Vagina (tissue), 2 donors: ENCODE results near the gene TPST2. TPM values are rescaled to one million over a fixed set of nuclear protein-coding genes. Genes with fewer than 3 reads are reported as not detected.

Source experiments
- DNase-seq, 2 donors: peaks; one replicate each; pipeline ENCODE4 v3.0.0-alpha.2; 2017; ENCODE audit errors: extremely low spot score in 2 of 2
- H3K27ac ChIP-seq: fragments of 200-600 bp; sonication (generic); one replicate; pipeline ENCODE4 v1.5.1; 2019
- H3K27me3 ChIP-seq: fragments of 200-600 bp; sonication (generic); one replicate; pipeline ENCODE4 v1.5.1; 2019
- H3K36me3 ChIP-seq, 2 donors: fragments of 200-600 bp; sonication (generic); one replicate each; pipeline ENCODE4 v1.5.1; 2017 to 2019
- H3K4me1 ChIP-seq: fragments of 200-600 bp; sonication (generic); one replicate; pipeline ENCODE4 v1.5.1; 2019
- H3K4me3 ChIP-seq, 2 donors: fragments of 200-600 bp; sonication (generic); 1 replicate in 1 of 2; 2 replicates in 1 of 2; pipeline ENCODE4 v1.5.1; 2016 to 2019
- H3K9me3 ChIP-seq: fragments of 200-600 bp; sonication (generic); one replicate; pipeline ENCODE4 v1.5.1; 2019
- POLR2A ChIP-seq, 2 donors: fragments of 450-650 bp; IDR thresholded peaks; one replicate each; pipeline ENCODE4 v1.6.1; 2017; ENCODE audit warnings: antibody characterized with exemption in 2 of 2, mild to moderate bottlenecking in 2 of 2, moderate library complexity in 2 of 2
- POLR2AphosphoS5 ChIP-seq, 2 donors: sonication (generic); formaldehyde crosslinking; IDR thresholded peaks; one replicate each; pipeline ENCODE4 v1.9.0; 2017; ENCODE audit warnings: antibody characterized with exemption in 2 of 2, mild to moderate bottlenecking in 2 of 2, low read depth in 1 of 2; ENCODE audit not compliant: insufficient read depth in 1 of 2
- intact Hi-C: fragments of 100-400 bp; cut with DNase I; formaldehyde crosslinking; loops from one replicate; pipeline ENCODE4 v1.15.1; 2023
- total RNA-seq: library from RNA; depleted of rRNA; stranded (reverse); fragments of >200 nt; gene quantifications from one replicate; pipeline ENCODE4 v1.2.3, GENCODE V29; 2016
- TF ChIP-seq, protein P1 (sequence below), 3 experiments: fragments of 450-650 bp in 2 of 3; fragments of 200-600 bp in 1 of 3; sonication (generic) in 1 of 3; IDR thresholded peaks; one replicate each; pipeline ENCODE4 v1.5.1; 2017 to 2019; ENCODE audit warnings: antibody characterized with exemption in 3 of 3, mild to moderate bottlenecking in 2 of 3, moderate library complexity in 2 of 3

Gene TPST2
- total RNA-seq, 1 donor from 2014 or later = 96.3 TPM

DNA sequence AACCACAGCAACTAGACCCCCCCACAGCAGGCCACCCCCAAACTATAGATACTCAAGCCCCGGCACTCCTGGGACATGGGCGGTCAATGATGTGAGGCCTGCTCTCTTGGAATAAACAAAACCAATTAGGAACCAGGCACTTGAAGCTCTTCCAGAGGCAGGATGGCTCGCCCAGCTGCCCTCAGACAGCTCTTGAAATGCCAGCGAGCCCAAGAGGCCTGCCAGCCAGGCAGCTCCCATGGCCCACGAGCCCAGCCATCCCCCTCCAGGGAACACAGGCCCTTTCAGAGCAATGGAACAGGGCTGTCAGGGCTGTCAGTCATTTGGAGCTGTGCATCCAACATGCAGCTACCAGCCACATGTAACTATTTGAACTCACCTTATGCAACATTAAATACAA is 43.6 kb downstream of the TPST2 start:
- H3K4me3 ChIP-seq = no peak overlapping the region
- TF ChIP-seq POLR2AphosphoS5 (IDR thresholded peaks at IDR 0.05; ENCODE audit: insufficient read depth in 1 of 2, low read depth in 1 of 2) (no peak), POLR2A (IDR thresholded peaks at IDR 0.05) (no peak)
- TF ChIP-seq, protein P1, sequence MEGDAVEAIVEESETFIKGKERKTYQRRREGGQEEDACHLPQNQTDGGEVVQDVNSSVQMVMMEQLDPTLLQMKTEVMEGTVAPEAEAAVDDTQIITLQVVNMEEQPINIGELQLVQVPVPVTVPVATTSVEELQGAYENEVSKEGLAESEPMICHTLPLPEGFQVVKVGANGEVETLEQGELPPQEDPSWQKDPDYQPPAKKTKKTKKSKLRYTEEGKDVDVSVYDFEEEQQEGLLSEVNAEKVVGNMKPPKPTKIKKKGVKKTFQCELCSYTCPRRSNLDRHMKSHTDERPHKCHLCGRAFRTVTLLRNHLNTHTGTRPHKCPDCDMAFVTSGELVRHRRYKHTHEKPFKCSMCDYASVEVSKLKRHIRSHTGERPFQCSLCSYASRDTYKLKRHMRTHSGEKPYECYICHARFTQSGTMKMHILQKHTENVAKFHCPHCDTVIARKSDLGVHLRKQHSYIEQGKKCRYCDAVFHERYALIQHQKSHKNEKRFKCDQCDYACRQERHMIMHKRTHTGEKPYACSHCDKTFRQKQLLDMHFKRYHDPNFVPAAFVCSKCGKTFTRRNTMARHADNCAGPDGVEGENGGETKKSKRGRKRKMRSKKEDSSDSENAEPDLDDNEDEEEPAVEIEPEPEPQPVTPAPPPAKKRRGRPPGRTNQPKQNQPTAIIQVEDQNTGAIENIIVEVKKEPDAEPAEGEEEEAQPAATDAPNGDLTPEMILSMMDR (IDR thresholded peaks at IDR 0.05) = no peak
- intact Hi-C loops = no loop called here
- peaks cover 14% of the 10 kb centered on the region for H3K4me1 ChIP-seq
- H3K27ac ChIP-seq = no peak overlapping the region
- no peaks in the 10 kb centered on the region for H3K9me3 ChIP-seq
- no peak for DNase-seq
- no peaks in the 10 kb centered on the region for H3K27me3 ChIP-seq
- peaks cover 0 to 4% of the 10 kb centered on the region in 2 donors for H3K36me3 ChIP-seq

GRCh38 chr22:26545827-26546226 is 44.1 kb downstream of the TPST2 start:
- Histone ChIP-seq H3K9me3 (no peaks in the 10 kb centered on the region), H3K27ac (no peak overlapping the region), H3K4me1 (peaks cover 14% of the 10 kb centered on the region), H3K4me3 (no peak overlapping the region), H3K27me3 (no peaks in the 10 kb centered on the region), H3K36me3 (peaks cover 0 to 9% of the 10 kb centered on the region in 2 donors)
- no peak for DNase-seq
- intact Hi-C loops = no loop called here
- no peak for TF ChIP-seq POLR2AphosphoS5 (IDR thresholded peaks at IDR 0.05; ENCODE audit: insufficient read depth in 1 of 2, low read depth in 1 of 2)
- TF ChIP-seq, protein P1 (IDR thresholded peaks at IDR 0.05) = no peak
- TF ChIP-seq POLR2A (IDR thresholded peaks at IDR 0.05) = no peak

DNA sequence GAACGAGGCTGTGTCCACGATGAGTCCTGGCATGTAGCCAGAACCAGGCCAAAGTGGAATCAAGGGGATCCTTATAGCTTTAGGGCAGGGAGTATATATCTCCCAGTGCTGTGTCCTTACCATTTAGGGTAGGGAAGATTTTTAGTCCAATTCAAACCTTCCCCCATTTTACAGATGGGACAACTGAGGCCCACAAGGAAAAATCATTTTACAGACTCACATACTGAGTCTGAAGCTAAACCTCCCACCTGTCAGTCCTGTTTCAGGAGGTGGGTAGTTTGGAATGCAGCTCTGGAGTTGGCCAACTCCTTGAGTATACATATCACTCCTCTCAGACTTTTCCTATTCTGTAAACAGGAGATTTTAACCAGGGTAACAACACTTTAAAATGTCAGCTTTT is 44.5 kb downstream of the TPST2 start:
- DNase-seq = no peak
- Histone ChIP-seq H3K9me3 (no peaks in the 10 kb centered on the region), H3K36me3 (peaks cover 0 to 13% of the 10 kb centered on the region in 2 donors), H3K27ac (no peak overlapping the region), H3K4me3 (no peak overlapping the region), H3K27me3 (no peaks in the 10 kb centered on the region), H3K4me1 (peaks cover 14% of the 10 kb centered on the region)
- intact Hi-C loops = no loop called here
- TF ChIP-seq POLR2A (IDR thresholded peaks at IDR 0.05) = no peak
- TF ChIP-seq POLR2AphosphoS5 (IDR thresholded peaks at IDR 0.05; ENCODE audit: insufficient read depth in 1 of 2, low read depth in 1 of 2) = no peak
- TF ChIP-seq, protein P1 (IDR thresholded peaks at IDR 0.05) = no peak

DNA sequence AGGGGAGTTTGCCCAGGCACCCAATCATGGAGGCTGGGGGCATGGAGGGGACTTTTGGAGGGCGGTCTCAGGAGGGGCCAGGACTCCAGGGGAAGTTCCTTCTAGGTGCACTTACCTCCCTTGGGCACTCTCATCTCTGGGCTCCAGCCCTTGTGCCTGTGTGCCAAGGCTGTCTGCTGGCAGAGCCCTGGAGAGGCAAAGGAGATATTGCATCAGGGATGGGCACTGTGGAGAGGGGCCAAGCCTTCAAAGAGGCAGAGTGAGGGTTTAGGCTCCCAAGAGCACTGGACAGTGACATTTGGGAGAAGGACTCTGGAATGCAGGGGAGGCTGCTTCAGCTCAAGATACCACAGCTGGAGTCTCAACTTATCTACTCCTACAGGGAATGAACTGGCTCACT is 45.4 kb downstream of the TPST2 start:
- Histone ChIP-seq H3K27me3 (no peaks in the 10 kb centered on the region), H3K4me1 (peaks cover 14% of the 10 kb centered on the region), H3K27ac (no peak overlapping the region), H3K36me3 (peaks cover 0 to 16% of the 10 kb centered on the region in 2 donors), H3K9me3 (no peaks in the 10 kb centered on the region), H3K4me3 (no peak overlapping the region)
- DNase-seq = no peak
- TF ChIP-seq, protein P1 (IDR thresholded peaks at IDR 0.05) = no peak
- TF ChIP-seq POLR2AphosphoS5 (IDR thresholded peaks at IDR 0.05; ENCODE audit: insufficient read depth in 1 of 2, low read depth in 1 of 2) = no peak
- TF ChIP-seq POLR2A (IDR thresholded peaks at IDR 0.05) = no peak
- intact Hi-C loops = no loop called here

DNA sequence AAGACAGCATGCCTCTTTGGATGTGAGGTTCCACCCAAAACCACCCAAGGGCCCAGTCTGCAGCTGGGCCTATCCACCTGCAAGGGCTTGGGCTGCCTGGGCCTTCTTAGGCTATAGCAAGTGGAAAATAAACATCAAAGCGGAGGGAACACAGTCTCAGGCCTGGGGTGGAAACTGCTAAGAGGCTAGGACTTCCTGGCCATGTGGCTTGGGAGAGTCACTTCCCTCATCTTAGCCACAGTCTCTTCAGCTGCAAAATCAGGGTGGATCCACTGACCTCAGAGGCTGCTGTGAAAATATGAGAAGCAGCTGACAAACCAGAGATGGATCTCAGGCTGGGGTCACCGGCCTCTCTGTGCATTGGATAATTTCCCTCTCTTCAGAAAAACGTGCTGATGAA is 47.1 kb downstream of the TPST2 start:
- H3K4me1 ChIP-seq = peaks cover 9% of the 10 kb centered on the region
- TF ChIP-seq, protein P1 (IDR thresholded peaks at IDR 0.05) = no peak
- TF ChIP-seq POLR2AphosphoS5 (IDR thresholded peaks at IDR 0.05; ENCODE audit: insufficient read depth in 1 of 2, low read depth in 1 of 2) (no peak), POLR2A (IDR thresholded peaks at IDR 0.05) (no peak)
- no peak overlapping the region for H3K27ac ChIP-seq
- no peak overlapping the region for H3K4me3 ChIP-seq
- no peaks in the 10 kb centered on the region for H3K27me3 ChIP-seq
- H3K9me3 ChIP-seq = no peaks in the 10 kb centered on the region
- intact Hi-C loops = no loop called here
- DNase-seq = no peak
- H3K36me3 ChIP-seq = peaks cover 0 to 16% of the 10 kb centered on the region in 2 donors
